ENCODE data around the gene TM7SF2.
"Not testable (repeated sequence)": the region's sequence is repeated elsewhere in the genome, so short reads cannot be mapped to it uniquely, and the experiment has no call there.

TM7SF2 gene

DNA sequence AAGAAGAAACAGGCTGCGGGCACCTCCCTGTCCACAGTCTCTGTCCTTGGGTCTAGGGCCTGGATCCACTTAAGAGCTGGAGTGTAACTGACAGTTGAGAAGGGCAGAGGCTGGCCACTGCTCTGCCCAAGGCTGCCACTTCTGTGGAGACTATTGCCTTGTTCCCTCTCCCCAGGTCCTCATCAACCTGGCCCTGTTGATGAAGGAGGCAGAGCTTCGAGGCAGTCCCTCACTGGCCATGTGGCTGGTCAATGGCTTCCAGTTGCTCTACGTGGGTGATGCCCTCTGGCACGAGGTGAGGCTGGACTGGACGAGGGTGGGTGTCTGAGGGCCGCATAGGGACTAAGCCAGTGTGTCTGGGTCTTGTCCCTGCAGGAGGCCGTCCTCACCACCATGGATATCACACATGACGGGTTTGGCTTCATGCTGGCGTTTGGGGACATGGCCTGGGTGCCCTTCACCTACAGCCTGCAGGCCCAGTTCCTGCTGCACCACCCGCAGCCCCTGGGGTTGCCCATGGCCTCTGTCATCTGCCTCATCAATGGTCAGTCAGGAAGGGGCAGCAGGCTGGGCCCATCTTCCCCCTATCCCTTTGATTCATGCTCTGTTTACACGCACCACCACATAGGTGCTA is 3.0 kb downstream of the TM7SF2 start:
- in situ Hi-C loops (cut with MboI; ENCODE audit: low sequenced_read_pairs) = no loop called here

DNA sequence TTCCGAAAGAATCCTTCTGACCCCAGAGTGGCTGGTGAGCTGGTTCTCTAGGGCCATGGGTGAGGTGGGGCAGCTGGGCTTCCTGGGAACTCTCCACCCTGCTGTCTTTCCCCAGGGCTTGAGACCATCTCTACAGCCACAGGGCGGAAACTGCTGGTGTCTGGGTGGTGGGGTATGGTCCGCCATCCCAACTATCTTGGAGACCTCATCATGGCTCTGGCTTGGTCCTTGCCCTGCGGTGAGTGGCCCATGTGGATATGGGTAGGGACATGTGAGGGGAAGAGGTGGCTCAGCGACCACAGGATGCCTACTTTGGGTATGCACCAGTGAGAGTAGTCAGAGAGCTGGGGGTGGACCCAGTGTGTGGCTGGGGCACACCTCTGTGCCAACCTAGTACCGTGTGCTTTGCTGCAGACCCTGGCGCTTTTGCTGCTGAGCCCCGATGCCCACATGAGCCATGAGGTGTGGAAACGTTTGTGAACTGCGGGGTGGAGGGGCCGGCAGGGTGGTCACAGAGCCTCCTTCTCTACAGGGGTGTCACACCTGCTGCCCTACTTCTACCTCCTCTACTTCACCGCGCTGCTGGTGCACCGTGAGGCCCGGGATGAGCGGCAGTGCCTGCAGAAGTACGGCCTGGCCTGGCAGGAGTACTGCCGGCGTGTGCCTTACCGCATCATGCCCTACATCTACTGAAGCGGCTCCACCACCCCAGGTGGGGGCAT is 3.9 kb downstream of the TM7SF2 start:
- in situ Hi-C loops (cut with MboI; ENCODE audit: low sequenced_read_pairs) = no loop called here

DNA sequence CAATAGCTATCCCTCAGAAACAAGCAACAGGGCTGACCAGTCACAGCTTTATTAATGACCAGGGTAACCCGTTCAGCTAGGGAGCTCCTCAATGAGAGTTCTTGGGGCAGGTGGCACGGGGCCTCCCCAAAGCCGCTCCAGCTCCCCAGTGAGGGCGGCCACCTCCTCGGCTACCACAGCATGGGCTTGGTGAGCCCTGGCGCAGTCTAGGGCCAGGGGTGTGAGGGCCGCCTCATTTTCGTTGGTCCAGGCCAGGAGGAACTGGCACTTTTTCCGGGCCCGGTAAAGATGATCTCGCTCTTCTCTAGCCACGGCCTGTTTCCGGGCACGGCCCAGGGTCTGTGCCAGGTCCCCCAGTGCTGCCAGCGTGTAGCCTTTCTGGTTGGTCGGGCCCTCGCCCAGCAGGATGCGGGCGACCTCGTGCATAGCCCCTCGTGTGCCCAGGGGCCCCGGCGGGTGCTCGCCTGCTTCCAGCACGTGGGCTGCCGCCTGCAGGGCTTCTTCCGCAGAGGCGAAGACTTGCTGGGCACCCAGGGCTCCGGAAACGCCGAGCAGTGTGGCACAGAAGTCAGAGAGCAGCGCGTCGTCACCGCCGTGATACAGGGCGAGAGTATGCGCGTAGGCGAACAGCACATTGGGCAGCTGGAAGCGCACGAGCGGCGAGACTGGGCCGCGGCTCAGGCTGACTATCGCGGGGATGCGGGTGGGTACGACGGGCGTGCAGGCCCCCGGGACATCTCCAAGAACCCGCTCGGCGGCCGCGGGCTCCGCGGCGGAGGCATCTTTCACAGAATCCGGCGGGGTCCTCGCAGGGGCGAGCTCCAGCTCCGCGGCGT is 4.9 kb downstream of the TM7SF2 start:
- in situ Hi-C loops (cut with MboI; ENCODE audit: low sequenced_read_pairs) = no loop called here

DNA sequence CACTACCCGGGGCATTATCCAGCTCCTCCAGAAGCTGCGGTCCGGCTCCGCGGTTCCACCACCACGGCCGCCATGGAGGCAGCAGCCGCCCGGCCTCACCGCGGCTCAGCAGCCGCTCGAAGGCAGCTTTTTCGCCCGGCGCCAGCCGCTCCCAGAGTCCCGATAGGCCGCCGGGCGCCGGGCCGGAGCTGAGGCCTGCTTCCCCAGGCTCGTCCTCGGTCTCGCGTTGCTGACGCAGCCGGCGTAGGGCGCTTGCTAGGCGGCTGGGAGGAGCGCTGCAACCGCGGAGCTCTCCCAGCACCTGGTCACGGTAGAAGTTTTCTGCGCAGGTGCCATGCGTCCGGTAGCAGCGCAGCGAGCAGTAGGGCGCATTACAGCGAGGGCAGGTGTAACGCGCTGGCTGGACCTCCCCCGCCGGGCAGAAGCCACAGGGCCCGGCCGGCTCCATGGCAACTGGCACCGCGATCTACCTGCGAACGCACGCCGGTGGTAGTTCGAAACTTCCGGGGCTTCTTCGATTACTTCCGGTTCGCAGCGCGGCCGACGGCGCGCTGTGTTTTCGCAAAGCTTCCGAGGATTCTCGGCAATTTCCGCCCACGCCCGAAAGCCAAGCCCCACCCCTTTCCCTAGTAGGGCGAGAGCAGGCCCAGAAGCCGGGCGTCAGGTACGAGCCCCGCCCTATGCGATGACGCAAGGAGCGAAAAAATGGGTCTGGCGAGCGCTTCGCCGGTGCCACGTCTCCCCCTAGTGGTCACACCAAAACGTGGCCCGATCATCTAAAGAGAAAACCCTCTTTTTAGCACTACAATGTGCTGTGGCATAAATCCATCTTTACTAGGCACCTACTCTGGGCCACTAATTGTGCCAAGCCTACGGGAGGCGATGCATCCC is 5.8 kb downstream of the TM7SF2 start, which contains the start of gene ZNHIT2:
ZNHIT2 (minus strand) TSS at position 496 of the 891 bp plus-strand sequence; CDS start at position 448, 48 bp downstream.
- in situ Hi-C loops (cut with MboI; ENCODE audit: low sequenced_read_pairs) = no loop called here

DNA sequence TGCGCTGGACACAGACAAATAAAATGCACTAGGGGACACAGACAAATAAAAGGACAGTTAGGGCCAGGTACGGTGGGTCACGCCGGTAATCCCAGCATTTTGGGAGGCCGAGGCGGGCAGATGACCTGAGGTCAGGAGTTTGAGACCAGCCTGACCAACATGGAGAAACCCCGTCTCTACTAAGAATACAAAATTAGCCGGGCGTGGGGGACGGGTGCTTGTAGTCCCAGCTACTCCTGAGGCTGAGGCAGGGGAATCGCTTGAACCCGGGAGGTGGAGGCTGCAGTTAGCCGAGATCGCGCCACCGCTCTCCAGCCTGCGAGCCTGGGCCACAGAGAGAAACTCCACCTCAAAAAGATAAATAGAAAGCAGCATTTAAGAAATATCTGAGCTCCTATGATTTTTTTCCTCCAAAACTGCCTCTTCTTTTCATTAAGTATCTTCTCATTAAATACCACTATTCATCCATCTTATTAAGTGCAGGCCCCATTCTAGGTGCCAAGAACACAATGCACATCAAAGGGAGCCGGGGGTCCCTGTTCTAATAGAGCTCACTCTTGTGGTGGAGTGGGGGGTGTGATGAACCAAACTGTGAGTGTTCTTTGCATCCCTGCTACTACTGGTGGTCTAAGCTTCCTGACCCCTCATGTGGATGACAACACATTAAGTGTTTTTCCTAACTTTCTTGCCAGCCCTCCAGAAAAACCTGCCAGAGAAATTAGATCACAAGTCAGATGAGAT is 6.6 kb downstream of the TM7SF2 start:
- in situ Hi-C loops (cut with MboI; ENCODE audit: low sequenced_read_pairs) = no loop called here

DNA sequence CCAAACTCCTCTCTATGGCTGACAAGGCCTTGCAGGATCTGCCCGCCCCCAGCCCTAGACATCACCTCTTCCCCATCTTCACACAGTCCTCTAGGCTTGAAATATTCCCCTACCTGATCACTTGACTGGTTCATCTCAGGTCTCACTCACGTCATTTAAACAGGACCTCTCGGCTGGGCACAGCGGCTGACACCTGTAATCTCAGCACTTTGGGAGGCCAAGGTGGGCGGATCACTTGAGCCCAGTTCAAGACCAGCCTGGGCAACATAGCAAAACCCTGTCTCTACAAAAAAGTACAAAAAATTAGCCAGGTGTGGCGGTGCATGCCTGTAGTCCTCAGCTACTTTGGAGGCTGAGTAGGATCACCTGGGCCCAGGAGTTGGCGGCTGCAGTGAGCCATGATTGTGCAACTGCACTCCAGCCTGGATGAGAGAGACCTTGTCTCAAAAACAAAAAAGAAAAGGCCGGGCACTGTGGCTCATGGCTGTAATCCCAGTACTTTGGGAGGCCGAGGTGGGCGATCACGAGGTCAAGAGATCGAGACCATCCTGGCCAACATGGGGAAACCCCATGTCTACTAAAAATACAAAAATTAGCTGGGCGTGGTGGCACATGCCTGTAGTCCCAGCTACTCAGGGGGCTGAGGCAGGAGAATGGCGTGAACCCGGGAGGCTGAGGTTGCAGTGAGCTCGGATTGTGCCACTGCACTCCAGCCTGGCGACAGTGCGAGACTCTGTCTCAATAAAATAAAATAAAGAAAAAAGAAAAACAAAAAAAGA is 7.4 kb downstream of the TM7SF2 start:
- in situ Hi-C loops (cut with MboI; ENCODE audit: low sequenced_read_pairs) = not testable (repeated sequence)

DNA sequence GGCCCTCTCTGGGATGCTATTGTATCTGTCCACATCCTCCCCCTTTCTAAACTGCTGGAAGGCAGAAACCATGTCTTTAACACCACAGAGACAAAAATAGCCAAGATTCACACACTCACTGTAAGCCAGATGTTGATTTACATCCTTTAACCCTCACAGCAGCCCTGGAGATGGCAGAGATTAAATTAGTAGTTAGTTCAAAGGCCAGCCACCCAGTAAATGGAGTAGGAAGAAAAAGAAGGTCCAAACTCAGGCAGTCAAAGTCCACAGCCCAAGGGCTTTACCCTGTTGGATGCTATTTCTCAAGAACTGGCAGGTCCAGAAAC is 8.0 kb downstream of the TM7SF2 start:
- in situ Hi-C loops (cut with MboI; ENCODE audit: low sequenced_read_pairs) = no loop called here

DNA sequence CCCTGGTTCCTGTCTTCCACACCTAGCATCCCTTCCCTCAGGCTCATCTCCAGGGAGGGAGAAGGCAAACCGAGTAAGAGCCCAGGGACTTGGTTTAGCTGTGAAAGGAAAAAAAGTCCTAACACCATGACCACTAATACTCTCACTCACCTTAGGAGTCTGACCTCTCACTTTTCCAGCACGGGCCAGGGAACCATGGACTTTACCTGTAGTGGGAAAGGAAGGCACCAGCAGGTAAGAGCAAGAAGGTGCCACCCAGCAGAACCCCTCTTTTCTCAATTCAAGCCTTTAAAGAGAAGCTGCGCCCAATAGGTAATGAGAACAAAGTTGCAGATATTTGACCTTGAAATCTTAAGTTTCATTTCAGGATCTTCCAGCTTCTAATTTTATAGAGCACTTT is 9.2 kb downstream of the TM7SF2 start:
- in situ Hi-C loops (cut with MboI; ENCODE audit: low sequenced_read_pairs) = no loop called here

DNA sequence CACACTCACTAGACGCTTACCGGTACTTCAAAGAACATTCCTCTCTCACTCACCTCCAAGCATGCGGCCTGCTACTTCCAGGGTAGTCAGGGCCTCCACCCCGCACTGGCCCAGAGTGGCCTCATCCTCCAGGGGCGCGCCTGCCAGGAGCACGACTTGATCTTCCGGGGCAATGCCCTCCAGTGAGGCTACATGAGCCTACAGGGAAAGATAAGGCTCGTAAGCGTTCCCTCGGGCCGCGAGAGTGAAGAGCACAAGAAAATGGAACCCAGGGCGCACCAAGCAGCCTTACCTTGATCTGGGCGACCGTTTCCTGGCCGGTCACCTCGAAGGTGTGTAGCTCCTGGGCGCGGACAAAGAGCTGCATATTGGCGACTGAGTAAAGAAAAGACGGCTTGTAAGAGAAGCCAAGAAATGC is 9.8 kb downstream of the TM7SF2 start:
- in situ Hi-C loops (cut with MboI; ENCODE audit: low sequenced_read_pairs) = no loop called here

DNA sequence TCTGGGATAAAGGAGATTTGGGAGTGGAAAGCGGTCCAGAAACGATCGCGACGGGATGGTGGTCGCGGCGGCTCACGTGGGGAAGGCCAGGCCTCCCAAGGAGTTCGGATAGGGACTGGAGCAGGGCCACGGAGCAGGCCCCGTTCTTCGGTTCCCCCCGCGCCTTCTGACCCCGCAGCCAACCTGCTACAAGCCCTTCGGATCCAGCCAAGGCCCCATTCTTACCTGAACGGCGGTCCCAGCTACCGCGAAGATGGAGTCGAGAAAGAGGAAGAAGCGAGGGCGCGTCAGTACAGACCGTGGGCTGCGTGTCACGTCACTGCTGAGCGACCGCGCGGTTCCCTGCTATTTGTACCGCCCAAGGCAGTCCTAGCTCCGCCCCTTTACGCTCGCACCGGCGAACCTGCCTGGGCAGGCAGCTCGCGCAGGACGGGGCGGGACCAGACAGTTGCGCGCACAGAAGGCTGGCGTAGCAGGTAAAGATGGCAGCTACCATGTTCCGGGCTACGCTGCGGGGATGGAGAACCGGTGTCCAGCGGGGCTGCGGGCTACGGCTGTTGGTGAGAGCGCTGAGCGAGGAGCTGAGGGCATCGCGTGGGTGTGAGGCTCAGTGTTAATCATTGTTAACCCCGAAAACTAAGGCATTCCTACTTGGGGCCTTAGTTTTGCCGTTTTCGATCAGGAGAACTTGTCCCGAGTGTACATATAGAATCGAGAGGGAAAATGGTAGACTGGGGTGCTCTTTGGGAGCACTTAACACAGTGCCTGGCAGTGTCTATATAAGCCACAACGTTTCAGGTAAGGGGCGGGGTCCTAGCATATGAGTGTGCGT is 10.4 kb downstream of the TM7SF2 start, which contains the start of the genes FAU and MRPL49:
FAU (minus strand) TSS at position 270 of the 832 bp plus-strand sequence. CDS start 321 bp downstream, outside the sequence.
MRPL49 (plus strand) TSS at position 457 of the 832 bp plus-strand sequence; CDS start at position 483, 26 bp downstream.
- in situ Hi-C loops (cut with MboI; ENCODE audit: low sequenced_read_pairs) = no loop called here

DNA sequence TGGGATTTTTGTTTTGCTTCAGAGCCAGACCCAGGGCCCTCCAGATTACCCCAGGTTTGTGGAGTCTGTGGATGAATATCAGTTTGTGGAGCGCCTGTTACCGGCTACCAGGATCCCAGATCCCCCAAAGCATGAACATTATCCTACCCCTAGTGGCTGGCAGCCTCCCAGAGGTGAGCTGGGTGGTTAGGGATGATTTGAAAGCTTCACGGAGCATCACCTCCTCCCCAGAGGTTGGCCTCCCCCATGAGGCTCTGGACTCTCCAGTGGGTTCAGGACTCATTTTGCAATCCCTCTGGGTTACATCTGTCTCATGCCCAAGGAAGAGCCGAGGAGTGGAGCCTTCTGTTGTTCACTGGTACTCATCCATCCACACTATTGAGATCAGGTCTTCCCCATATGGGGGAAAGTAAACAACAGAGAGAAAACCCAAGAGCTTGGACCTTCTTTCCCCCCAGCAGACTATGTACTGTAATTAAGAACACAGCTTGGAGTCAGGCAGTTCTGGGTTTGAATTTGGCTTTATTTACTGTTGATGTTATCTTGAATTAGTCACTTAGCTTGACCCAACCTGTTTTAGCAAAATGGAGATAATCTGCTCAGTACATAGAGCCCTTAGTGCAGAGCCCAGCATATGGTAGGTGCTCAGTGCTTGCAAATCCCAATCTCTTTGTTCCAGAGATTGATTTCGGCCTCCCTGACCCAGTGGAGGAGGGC is 13.0 kb downstream of the TM7SF2 start:
- in situ Hi-C loops (cut with MboI; ENCODE audit: low sequenced_read_pairs) = no loop called here

DNA sequence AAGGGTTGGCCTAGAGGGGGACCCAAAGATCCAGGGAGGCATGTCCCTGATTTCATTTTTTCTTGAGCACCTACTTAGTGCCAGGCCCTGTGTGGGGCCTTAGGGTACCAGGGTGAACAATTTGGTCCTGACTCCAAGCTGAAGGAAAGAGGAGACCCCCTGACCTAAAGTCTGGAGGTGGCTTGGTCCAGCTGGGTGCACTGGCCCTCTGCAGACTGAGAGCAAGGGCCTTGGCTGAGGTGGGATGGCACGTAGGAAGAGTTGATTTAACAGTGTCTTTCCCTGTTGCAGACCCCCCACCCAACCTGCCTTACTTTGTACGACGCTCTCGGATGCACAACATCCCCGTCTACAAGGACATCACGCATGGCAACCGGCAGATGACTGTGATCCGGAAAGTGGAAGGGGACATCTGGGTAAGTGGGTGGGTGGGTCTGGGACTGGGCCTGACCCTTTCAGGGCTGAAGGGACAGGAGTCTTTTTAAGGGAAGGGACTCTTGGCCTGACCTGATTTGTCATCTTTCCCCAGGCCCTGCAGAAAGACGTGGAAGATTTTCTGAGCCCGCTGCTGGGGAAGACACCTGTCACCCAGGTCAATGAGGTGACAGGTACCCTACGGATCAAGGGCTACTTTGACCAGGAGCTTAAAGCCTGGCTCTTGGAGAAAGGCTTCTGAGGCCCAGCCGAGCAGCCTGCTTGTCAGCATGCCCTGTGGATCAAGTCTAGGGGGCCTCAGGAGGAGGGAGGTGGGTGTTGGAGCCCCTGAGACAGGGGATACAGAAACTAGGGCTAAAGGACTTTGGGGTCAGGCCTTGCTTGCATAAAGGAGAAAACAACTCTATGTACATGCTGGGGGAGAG is 13.8 kb downstream of the TM7SF2 start:
- in situ Hi-C loops (cut with MboI; ENCODE audit: low sequenced_read_pairs) = no loop called here

DNA sequence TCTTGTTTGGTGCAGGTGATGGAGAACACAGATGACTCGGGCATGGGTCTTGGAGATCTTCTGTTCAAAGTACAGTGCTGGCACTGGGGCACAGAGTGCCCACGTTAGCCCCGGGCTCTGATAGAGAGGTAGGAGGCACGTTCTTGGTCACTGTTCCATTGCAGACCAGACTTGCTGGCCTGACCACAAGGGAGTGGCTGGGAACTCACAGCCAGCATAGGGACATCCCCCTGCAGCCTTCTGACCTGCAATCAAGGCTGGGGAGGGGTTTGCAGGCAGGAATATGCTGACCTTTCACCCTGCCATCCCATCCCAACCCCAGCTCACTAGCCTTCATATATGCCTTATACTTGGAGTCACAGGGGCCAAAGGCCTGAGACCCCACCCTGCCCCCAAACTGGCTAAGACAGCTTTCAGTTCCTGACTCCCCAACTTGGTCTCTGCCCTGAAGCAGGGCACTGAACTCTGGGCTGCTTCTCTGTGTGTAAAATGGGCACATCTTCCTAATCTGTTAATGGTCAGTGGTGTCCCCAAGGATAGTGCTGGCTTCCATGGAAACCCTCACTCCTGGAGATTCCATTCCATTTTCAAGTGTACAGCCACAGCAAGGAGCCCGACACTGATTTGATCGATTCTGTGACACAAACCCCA is 15.1 kb downstream of the TM7SF2 start:
- in situ Hi-C loops (cut with MboI; ENCODE audit: low sequenced_read_pairs) = no loop called here

DNA sequence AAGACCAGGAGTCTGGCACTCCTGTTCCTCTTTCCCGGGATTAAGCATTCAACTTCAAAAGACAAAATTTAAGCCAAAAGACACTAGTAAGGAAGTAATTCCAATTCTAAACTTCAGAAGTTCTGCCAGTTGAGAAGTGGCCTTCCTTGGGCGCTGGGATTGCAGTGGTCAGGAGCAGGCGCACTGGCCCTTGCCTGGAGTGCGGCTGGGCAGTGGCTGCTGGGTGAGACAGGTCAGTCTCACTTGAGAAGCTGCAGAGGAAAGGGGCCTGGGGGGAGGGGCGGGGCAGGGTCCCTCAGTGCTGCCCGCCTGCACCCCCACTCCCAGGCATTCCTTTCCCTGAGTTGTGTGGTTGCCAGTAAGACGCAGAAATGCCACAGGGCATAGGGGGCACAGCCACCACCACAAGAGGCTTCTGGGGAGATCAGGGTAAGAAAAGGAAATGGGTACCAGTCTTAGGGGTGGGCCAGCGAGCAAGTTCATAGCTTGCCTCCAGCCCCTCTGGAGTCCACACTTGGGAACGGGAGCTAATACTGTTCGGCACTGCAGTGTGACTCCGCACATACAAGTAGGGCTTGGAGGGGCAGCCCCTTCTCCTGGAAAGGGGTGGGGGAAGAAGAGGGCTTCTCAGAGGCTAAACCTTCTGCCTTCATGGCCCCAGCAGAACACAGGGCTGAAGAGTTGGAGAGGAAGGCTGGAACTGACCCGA is 16.0 kb downstream of the TM7SF2 start:
- in situ Hi-C loops (cut with MboI; ENCODE audit: low sequenced_read_pairs) = no loop called here
